Body of pancreas (tissue), 4 donors: Measurements from ENCODE around the gene SRXN1. TPM values are rescaled to one million over a fixed set of nuclear protein-coding genes. Genes with fewer than 3 reads are reported as not detected.

ENCODE experiments used
- ATAC-seq: fragments of 150-250 bp; one replicate; pipeline ENCODE4 v1.9.1; 2016
- DNase-seq, 4 donors: peaks; one replicate each; pipeline ENCODE4 v3.0.0-alpha.2; 2019
- H3K27ac ChIP-seq, 4 donors: fragments of 200-600 bp; sonication (generic); 1 replicate in 3 of 4; 2 replicates in 1 of 4; pipeline versions ENCODE4 v1.5.1 to v1.6.1; 2016 to 2019; ENCODE audit warnings: mild to moderate bottlenecking in 1 of 4, mixed read lengths in 1 of 4, moderate library complexity in 1 of 4
- H3K27me3 ChIP-seq, 2 donors: fragments of 200-600 bp; sonication (generic); one replicate each; pipeline ENCODE4 v1.6.0; 2016; ENCODE audit warnings: mild to moderate bottlenecking in 1 of 2
- H3K36me3 ChIP-seq, 2 donors: fragments of 200-600 bp; sonication (generic); replicated peaks in 1 of 2; 2 replicates each; pipeline ENCODE4 v1.5.1; 2016; ENCODE audit warnings: low read depth in 2 of 2; ENCODE audit not compliant: insufficient read depth in 1 of 2
- H3K4me1 ChIP-seq: fragments of 200-600 bp; sonication (generic); one replicate; pipeline ENCODE4 v1.6.0; 2016
- H3K4me3 ChIP-seq, 2 donors: fragments of 200-600 bp; sonication (generic); 1 replicate in 1 of 2; 2 replicates in 1 of 2; pipeline ENCODE4 v1.5.1; 2016 to 2019
- H3K9me3 ChIP-seq, 3 donors: fragments of 200-600 bp; sonication (generic); 1 replicate in 2 of 3; 2 replicates in 1 of 3; pipeline ENCODE4 v1.5.1; 2016
- CTCF ChIP-seq, 7 experiments: fragments of 450-650 bp in 4 of 7; fragments of 200-600 bp in 3 of 7; sonication (generic) in 3 of 7; IDR thresholded peaks; one replicate each; pipeline ENCODE4 v1.5.1; 2016 to 2019; ENCODE audit warnings: antibody characterized with exemption in 7 of 7
- POLR2A ChIP-seq, 3 donors: fragments of 450-650 bp; IDR thresholded peaks; one replicate each; pipeline ENCODE4 v1.6.1; 2016; ENCODE audit warnings: antibody characterized with exemption in 3 of 3, mild to moderate bottlenecking in 2 of 3
- WGBS, 2 donors: methylation state at CpG; one replicate each; pipeline ENCODE4 v1.1.5; 2017; 5-methylcytosine and 5-hydroxymethylcytosine counted together
- intact Hi-C: fragments of 100-400 bp; cut with DNase I; formaldehyde crosslinking; loops from one replicate; pipeline ENCODE4 v1.15.1; 2023
- total RNA-seq, 2 donors: library from RNA; depleted of rRNA; stranded (reverse); fragments of >200 nt; gene quantifications; one replicate each; pipeline ENCODE4 v1.1.0, GENCODE V29; 2016

SRXN1 gene
- total RNA-seq, 2 donors from 2014 or later: 7.9 to 9.9 TPM

GRCh38 chr20:650281-650680, 2.7 kb downstream of the SRXN1 start:
- no peak for TF ChIP-seq POLR2A (IDR thresholded peaks at IDR 0.05)
- no peak for TF ChIP-seq CTCF (IDR thresholded peaks at IDR 0.05)
- DNase-seq (no peak), ATAC-seq (no peak)
- WGBS, 2 donors: 87 to 93% methylated on average over 5 of the region's 5 CpGs
- H3K36me3 ChIP-seq: peaks cover 0 to 14% of the 10 kb centered on the region in 2 donors
- no peaks in the 10 kb centered on the region for H3K27me3 ChIP-seq
- H3K4me3 ChIP-seq: no peak overlapping the region
- intact Hi-C loops: no loop called here
- no peaks in the 10 kb centered on the region for H3K9me3 ChIP-seq
- H3K27ac ChIP-seq: no peak overlapping the region
- H3K4me1 ChIP-seq: peaks cover 45% of the 10 kb centered on the region

GRCh38 chr20:647479-648019, 5.5 kb downstream of the SRXN1 start:
- Histone ChIP-seq H3K4me1 (peaks cover 39% of the 10 kb centered on the region), H3K27ac (no peak overlapping the region), H3K4me3 (no peak overlapping the region), H3K9me3 (no peaks in the 10 kb centered on the region), H3K27me3 (no peaks in the 10 kb centered on the region), H3K36me3 (peaks cover 0 to 14% of the 10 kb centered on the region in 2 donors)
- intact Hi-C loops: no loop called here
- DNase-seq: no peak
- TF ChIP-seq POLR2A (IDR thresholded peaks at IDR 0.05): no peak
- no peak for TF ChIP-seq CTCF (IDR thresholded peaks at IDR 0.05)
- ATAC-seq: no peak
- 94% methylated on average over 2 of the region's 2 CpGs for WGBS, 2 donors

- Histone ChIP-seq H3K4me3 (no peak overlapping the region), H3K9me3 (no peaks in the 10 kb centered on the region), H3K27me3 (no peaks in the 10 kb centered on the region), H3K36me3 (peaks cover 0 to 14% of the 10 kb centered on the region in 2 donors), H3K4me1 (peaks cover 35% of the 10 kb centered on the region), H3K27ac (no peak overlapping the region)
- no peak for ATAC-seq
- intact Hi-C loops: no loop called here
- no peak for DNase-seq
- no peak for TF ChIP-seq CTCF (IDR thresholded peaks at IDR 0.05)
- no peak for TF ChIP-seq POLR2A (IDR thresholded peaks at IDR 0.05)
- WGBS, 2 donors: 85 to 97% methylated on average over 2 of the region's 2 CpGs
Measured at GRCh38 chr20:646868-647233, 6.1 kb downstream of the SRXN1 start.

GRCh38 chr20:646107-646867, 6.7 kb downstream of the SRXN1 start:
- Histone ChIP-seq H3K4me3 (no peak overlapping the region), H3K9me3 (no peaks in the 10 kb centered on the region), H3K4me1 (peaks cover 30% of the 10 kb centered on the region), H3K27me3 (no peaks in the 10 kb centered on the region), H3K27ac (no peak overlapping the region), H3K36me3 (peaks cover 0 to 14% of the 10 kb centered on the region in 2 donors)
- DNase-seq: no peak
- 30 to 60% methylated on average over 9 to 10 of the region's 10 CpGs for WGBS, 2 donors
- TF ChIP-seq CTCF (IDR thresholded peaks at IDR 0.05) (no peak), POLR2A (IDR thresholded peaks at IDR 0.05) (no peak)
- intact Hi-C loops: no loop called here
- no peak for ATAC-seq
